ENCODE results near the gene SCARB1. TPM values are rescaled to one million over a fixed set of nuclear protein-coding genes. Genes with fewer than 3 reads are reported as not detected.

SCARB1 gene
- total and polyA plus RNA-seq, 2 donors: 7.8 to 39.6 TPM

DNA sequence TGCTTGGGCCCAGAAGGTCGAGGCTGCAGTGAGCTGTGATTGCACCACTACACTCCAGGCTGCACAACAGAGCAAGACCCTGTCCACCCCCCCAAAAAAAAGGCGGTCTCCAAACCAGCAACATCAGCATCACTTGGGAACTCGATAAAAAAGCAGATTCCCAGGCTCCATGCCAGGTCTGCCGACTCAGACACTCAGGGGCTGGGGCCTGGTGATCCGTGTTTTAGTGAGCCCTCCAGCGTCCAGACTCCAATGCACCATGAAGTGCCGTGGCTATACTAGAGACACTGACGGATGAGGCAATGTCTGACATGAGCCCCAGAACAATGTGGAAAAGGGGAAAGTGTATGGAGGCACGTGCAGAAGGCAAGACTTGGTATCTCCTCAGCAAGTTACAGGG is 28.8 kb downstream of the SCARB1 start:
- DNase-seq (ENCODE audit: extremely low spot score): no peak
- Histone ChIP-seq H3K36me3 (ENCODE audit: insufficient read depth) (no peaks in the 10 kb centered on the region), H3K4me1 (ENCODE audit: insufficient read depth) (no peaks in the 10 kb centered on the region), H3K27ac (ENCODE audit: low read depth) (no peak overlapping the region), H3K4me3 (ENCODE audit: low read depth, low read length) (no peak overlapping the region)
- WGBS: 86% methylated on average over 9 of the region's 9 CpGs

DNA sequence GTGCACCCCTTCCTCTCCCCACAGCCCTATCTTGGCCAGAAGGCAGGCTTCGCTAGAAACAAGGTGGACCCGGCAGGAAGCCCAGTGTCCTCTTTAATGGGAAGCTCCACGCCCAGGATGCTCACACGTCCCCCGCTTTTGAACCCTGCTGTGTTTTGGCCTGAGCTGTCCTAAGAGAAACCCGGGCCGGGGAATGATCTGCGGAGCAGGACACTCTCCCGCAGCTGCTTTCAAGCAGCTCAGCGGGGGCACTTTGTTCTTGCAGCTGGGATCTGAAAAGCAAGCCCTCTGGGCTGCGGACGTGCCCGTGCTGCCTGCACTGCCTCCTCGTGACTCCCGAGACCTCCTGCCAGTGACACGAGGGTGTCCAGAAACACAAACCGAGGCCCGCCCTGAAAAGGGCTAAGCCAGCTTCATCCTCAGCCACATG is 30.0 kb downstream of the SCARB1 start:
- 25% methylated on average over 18 of the region's 18 CpGs for WGBS
- Histone ChIP-seq H3K27ac (ENCODE audit: low read depth) (no peak overlapping the region), H3K4me1 (ENCODE audit: insufficient read depth) (no peaks in the 10 kb centered on the region), H3K4me3 (ENCODE audit: low read depth, low read length) (no peak overlapping the region), H3K36me3 (ENCODE audit: insufficient read depth) (no peaks in the 10 kb centered on the region)
- no peak for DNase-seq (ENCODE audit: extremely low spot score)

DNA sequence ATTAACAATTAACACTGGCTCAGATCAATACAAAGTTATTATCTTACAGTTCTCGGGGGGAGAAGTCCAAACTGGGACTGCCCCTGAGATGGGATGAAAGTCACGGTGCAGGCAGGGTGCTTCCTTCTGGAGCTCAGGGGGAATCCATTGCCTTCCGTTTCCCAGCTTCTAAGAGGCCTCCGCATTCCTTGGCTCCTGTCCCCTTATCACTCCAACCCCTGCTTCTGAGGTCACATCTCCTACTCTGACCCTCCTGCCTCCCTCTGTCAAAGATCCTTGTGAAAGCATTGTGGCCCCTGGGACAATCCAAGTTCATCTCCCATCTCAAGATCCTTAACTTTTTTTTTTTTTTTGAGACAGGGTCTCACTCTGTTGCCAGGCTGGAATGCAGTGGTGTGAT is 30.8 kb downstream of the SCARB1 start:
- Histone ChIP-seq H3K4me1 (ENCODE audit: insufficient read depth) (no peaks in the 10 kb centered on the region), H3K27ac (ENCODE audit: low read depth) (no peak overlapping the region), H3K36me3 (ENCODE audit: insufficient read depth) (no peaks in the 10 kb centered on the region), H3K4me3 (ENCODE audit: low read depth, low read length) (no peak overlapping the region)
- no peak for DNase-seq (ENCODE audit: extremely low spot score)
- 79% methylated on average over 4 of the region's 4 CpGs for WGBS

DNA sequence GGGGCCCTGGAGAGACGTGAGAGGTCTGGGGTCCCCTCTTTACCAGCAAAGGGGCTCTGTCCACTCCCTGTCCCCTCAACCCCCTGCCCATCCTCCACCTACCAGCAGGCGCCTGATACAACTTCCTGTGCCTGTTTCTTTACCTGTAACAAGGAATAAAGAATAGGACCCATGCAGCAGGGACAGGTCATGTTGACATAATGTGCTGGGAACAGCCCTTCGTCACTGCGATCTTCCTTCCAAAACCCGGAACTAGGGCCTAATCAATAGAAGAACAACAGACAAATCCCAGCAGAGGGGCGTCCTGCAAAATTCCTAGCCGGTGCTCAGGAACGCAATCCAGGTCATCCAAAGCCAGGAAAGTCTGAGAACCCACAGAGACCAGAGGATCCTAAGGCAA is 32.1 kb downstream of the SCARB1 start:
- 95% methylated on average over 8 of the region's 8 CpGs for WGBS
- DNase-seq (ENCODE audit: extremely low spot score): no peak

DNA sequence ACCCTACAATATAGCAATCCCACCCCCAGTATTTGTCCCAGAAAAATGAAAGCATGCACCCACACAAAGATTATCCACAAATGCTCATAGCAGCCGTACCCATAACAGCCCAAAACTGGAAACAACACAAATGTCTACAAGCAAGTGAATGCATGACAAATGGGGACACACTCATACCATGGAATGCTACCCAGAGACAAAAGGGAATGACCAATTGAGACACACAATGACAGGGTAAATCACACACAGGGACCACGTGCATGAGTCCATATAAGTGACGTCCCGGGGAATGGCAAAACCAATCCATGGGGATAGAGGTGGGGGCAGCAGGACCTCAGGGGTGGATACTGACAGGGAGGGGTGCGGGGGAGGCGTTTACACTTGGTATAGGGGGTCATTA is 33.4 kb downstream of the SCARB1 start:
- no peak for DNase-seq (ENCODE audit: extremely low spot score)
- WGBS: 97% methylated on average over 6 of the region's 6 CpGs
- H3K27ac ChIP-seq (ENCODE audit: low read depth): no peak overlapping the region

More for the DNA sequence above, 32.1 kb downstream of the SCARB1 start:
- Histone ChIP-seq H3K4me3 (ENCODE audit: low read depth, low read length) (no peak overlapping the region), H3K36me3 (ENCODE audit: insufficient read depth) (no peaks in the 10 kb centered on the region), H3K27ac (ENCODE audit: low read depth) (no peak overlapping the region), H3K4me1 (ENCODE audit: insufficient read depth) (no peaks in the 10 kb centered on the region)

DNA sequence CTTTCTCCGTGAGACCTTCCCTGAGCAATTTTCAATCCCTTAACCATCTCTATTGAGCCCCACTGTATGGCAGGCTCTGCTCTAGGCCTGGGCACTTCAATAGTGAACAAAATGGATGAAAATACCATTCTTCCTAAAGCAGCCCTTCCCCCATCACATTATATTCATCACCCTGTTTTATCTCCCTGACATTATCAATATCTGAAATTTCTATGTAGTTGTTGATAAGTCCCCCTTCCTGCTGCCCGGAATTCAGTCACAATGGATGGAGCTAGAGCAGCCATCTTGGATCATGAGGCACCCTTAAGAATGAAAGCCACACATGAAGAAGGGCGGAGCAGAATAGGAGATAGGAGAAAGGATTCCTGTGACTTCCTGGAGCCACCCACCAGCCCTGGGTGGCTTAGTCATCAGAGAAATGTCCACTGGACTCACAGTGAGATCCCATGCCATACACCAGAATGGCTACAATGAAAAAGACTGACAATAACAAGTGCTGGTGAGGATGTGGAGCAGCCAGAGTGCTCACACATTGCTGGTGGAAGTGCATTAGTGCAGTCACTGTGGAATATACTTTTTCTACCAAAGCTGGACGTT is 33.9 kb downstream of the SCARB1 start:
- 98% methylated on average over 4 of the region's 4 CpGs for WGBS
- H3K4me3 ChIP-seq (ENCODE audit: low read depth, low read length): no peak overlapping the region
- H3K4me1 ChIP-seq (ENCODE audit: insufficient read depth): no peaks in the 10 kb centered on the region
- no peak overlapping the region for H3K27ac ChIP-seq (ENCODE audit: low read depth)
- no peak for DNase-seq (ENCODE audit: extremely low spot score)
- H3K36me3 ChIP-seq (ENCODE audit: insufficient read depth): no peaks in the 10 kb centered on the region

More for the DNA sequence above, 33.4 kb downstream of the SCARB1 start:
- H3K4me1 ChIP-seq (ENCODE audit: insufficient read depth): no peaks in the 10 kb centered on the region
- no peaks in the 10 kb centered on the region for H3K36me3 ChIP-seq (ENCODE audit: insufficient read depth)
- no peak overlapping the region for H3K4me3 ChIP-seq (ENCODE audit: low read depth, low read length)

DNA sequence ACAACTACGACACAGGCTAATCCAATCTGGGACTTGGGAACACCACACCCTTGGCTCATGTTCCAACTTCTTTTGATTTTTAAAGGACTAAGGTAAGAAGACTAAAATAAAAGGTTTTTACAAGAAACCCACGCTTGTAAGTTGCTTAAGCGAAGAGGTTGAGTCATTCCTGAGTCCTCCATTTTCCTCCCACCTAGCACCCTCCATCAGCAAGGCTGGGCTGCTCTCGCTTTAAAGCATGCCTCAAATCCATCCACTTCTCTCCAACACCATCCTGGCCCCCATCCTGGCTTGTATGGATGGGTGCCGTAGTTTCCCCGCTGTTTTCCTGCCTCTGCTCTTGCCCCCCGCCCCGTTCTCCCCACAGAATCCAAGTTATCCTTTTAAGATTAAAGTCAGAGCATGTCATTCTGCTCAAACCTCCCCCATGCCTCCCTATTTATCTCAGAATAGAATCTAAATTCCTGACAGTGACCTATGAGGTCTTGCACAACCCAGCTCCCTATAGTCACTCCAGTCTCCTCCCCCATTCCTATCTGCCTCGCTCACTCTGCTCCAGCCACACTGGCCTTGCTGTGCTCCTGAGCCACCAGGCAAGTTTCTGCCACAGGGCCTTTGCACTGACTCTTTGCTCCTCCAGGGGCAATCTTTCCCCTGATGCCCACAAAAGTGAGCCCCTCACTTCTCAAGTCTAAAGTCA is 34.5 kb downstream of the SCARB1 start:
- no peak for DNase-seq (ENCODE audit: extremely low spot score)
- H3K27ac ChIP-seq (ENCODE audit: low read depth): no peak overlapping the region
- 88% methylated on average over 9 of the region's 9 CpGs for WGBS
- H3K4me3 ChIP-seq (ENCODE audit: low read depth, low read length): no peak overlapping the region
- no peaks in the 10 kb centered on the region for H3K36me3 ChIP-seq (ENCODE audit: insufficient read depth)
- H3K4me1 ChIP-seq (ENCODE audit: insufficient read depth): no peaks in the 10 kb centered on the region

DNA sequence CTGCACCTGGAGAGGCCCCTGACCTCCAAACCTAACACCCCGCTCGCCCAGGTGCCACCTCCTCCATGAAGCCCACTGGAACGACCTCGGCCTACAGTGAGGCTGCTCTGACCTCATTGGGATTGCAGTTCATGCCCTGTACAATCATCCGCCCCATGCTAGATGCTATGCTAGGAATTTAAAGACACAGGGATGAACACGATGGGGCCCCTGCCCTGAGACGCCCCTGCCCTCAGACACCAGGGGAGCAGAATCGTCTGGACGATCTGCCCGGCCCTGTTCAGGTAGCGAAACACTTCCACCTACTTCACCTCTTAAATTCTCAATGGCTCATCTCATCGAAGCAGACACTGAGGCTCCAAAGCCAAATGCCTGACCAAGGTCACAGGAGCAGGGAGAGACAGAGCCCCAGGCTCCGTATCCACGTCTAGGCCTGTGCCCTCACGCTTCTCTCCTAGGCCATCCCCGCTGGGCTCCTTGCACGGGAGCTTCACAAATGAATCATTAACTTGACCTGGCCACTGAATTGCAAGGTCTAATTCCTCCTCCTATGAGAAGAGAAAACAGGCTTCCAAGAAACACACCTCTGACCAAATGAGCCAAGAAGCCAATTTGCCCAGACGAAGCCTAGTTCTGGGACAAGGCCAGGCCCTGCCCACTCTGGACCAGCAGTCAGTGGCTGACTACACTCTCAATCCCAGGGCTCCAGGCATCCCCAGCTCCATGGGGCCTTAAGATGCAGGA is 35.2 kb downstream of the SCARB1 start:
- Histone ChIP-seq H3K4me3 (ENCODE audit: low read depth, low read length) (no peak overlapping the region), H3K36me3 (ENCODE audit: insufficient read depth) (no peaks in the 10 kb centered on the region), H3K4me1 (ENCODE audit: insufficient read depth) (no peaks in the 10 kb centered on the region), H3K27ac (ENCODE audit: low read depth) (no peak overlapping the region)
- no peak for DNase-seq (ENCODE audit: extremely low spot score)
- 82% methylated on average over 18 of the region's 18 CpGs for WGBS

DNA sequence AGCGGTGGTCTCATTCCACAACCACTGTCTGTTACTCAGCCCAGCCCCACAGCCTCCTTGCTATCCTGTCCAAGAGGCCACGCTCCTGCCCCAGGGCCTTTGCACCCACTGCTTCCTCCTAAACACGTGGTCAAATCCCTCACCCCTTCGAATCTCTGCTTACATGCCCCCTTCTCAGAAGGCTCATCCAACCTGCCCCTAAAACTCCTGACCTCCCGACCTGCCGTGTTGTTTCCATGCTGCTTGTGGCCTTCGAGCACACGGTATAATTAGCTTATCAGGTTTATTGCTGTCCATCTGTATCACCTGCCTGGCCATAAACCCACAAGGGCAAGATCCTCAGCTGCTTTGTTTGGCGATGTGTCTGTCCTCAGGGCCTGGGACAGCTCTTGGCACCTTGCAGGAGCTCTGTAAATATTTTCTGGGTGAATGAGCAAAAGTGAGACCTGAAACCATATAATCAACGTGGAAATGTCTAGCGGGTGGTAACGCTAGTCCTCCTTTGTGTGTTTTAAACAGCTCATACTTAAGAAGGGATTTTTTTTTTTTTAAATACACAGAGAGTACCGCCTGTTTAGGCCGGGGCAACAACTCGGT is 36.0 kb downstream of the SCARB1 start:
- no peak overlapping the region for H3K27ac ChIP-seq (ENCODE audit: low read depth)

DNA sequence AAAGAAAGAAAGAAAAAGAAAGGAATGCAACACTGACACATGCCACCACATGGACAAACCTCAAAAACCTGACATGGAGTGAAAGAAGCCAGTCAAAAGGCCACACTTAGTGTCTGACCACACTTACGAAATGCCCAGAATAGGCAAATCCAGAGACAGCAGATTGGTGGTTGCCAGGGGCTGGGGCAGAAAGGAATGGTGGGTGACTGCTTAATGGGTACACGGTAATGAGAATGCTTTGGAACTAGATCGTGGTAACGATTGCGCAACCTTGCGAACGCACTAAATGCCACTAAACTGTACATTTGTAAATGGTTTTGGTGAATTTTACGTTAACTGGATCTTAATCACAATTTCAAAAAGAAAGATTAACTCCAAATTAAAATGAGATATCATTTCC is 39.5 kb downstream of the SCARB1 start:
- Histone ChIP-seq H3K4me1 (ENCODE audit: insufficient read depth) (no peaks in the 10 kb centered on the region), H3K36me3 (ENCODE audit: insufficient read depth) (no peaks in the 10 kb centered on the region), H3K27ac (ENCODE audit: low read depth) (no peak overlapping the region), H3K4me3 (ENCODE audit: low read depth, low read length) (no peak overlapping the region)
- 91% methylated on average over 8 of the region's 8 CpGs for WGBS
- no peak for DNase-seq (ENCODE audit: extremely low spot score)

More for the DNA sequence above, 36.0 kb downstream of the SCARB1 start:
- Histone ChIP-seq H3K4me1 (ENCODE audit: insufficient read depth) (no peaks in the 10 kb centered on the region), H3K36me3 (ENCODE audit: insufficient read depth) (no peaks in the 10 kb centered on the region), H3K4me3 (ENCODE audit: low read depth, low read length) (no peak overlapping the region)
- DNase-seq (ENCODE audit: extremely low spot score): no peak
- WGBS: 79% methylated on average over 15 of the region's 15 CpGs

DNA sequence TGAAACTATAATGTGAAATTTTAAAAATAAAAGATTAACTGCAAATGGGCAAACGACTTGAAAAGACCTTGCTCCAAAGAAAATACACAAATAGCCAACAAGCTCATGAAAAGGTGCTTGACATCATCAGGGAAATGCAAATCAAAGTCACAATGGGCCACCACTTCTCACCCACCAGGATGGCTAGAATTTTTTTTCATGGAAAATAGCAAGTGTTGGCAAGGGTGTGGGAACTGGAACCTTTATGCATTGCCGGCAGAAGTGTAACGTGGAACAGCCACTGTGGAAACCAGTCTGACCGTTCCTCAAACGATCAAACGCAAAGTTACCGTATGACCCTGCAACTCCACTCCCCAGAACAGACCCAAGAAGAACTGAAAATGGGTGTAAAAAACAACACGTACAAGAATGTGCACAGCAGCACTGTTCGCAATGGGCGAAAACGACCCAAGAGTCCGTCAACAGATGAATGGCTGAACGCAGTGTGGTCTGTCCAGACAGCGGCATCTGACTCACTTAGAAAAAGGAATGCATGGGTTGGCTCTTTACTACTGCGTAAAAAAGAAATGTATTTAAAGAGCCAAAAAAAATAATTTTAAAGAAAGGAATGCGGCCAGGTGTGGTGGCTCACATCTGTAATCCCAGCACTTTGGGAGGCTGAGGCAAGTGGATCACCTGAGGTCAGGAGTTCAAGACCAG is 40.2 kb downstream of the SCARB1 start:
- Histone ChIP-seq H3K4me1 (ENCODE audit: insufficient read depth) (no peaks in the 10 kb centered on the region), H3K27ac (ENCODE audit: low read depth) (no peak overlapping the region), H3K4me3 (ENCODE audit: low read depth, low read length) (no peak overlapping the region), H3K36me3 (ENCODE audit: insufficient read depth) (no peaks in the 10 kb centered on the region)
- WGBS: 85% methylated on average over 16 of the region's 16 CpGs
- DNase-seq (ENCODE audit: extremely low spot score): no peak

DNA sequence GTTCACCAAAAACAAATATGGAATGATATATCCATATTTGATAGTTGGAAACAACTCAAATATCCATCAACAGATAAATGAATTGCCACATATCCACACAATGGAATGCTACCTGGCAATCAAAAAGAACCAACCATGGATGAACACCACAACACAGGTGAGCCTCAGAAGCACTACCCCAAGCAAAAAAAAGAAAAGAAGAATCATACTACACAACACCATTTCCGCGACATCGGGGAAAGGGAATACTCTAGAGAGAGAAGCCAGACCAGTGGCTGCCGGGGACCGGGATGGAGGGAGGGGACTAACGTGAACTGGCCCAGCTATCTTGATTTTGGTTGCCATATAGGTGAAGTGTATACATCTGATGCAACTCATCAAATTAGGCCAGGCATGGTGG is 41.4 kb downstream of the SCARB1 start:
- 98% methylated on average over 6 of the region's 6 CpGs for WGBS
- no peak for DNase-seq (ENCODE audit: extremely low spot score)
- Histone ChIP-seq H3K4me1 (ENCODE audit: insufficient read depth) (no peaks in the 10 kb centered on the region), H3K4me3 (ENCODE audit: low read depth, low read length) (no peak overlapping the region), H3K36me3 (ENCODE audit: insufficient read depth) (no peaks in the 10 kb centered on the region), H3K27ac (ENCODE audit: low read depth) (no peak overlapping the region)
